Renal cortex interstitium (tissue), 11 donors: Measurements from ENCODE around the gene GALNT7. TPM values are rescaled to one million over a fixed set of nuclear protein-coding genes. Genes with fewer than 3 reads are reported as not detected.

Source experiments
- DNase-seq, 11 donors: peaks; one replicate each; pipeline ENCODE4 v3.0.0-alpha.2; 2013; ENCODE audit warnings: low read depth in 9 of 11, low spot score in 4 of 11; ENCODE audit errors: extremely low read depth in 1 of 11
- polyA plus RNA-seq, 3 donors: library from polyadenylated mRNA; unstranded; fragments of 120-200 nt; gene quantifications; one replicate each; pipeline ENCODE4 v1.2.1, GENCODE V29; 2013; ENCODE audit not compliant: insufficient read length in 3 of 3

Gene GALNT7
- polyA plus RNA-seq, 3 donors = 32.0 to 39.3 (median 38.2) TPM

DNA sequence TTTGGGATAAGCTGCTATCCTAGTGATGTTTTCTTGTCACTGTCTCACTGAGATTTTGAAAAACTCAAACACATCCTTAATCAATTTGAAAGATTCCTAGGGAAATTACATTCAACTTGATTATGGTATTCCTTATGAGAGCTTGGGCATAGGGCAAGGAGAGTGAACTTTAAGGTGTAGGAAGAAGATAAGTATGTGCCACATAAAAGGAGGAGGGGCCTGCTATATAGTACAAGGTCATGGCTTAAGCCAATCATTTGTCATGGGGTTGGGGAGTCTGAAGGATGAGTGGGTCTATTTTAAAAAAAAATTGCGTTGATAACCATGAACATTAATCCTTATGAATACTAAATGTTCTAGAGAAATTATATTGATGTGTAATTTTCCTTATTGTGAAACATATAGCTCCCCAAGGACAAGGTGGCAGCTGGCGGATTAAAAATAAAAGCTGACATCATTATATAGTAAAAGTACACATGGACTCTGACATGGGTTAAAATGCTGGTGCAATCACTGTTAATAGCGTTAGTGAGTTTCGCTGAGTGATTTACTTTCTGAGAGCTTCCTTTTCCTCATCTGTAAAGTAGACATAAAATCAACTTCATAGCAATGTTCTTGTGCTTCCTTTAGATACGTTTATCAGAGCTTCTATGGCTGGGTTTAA, 17.4 kb downstream of the GALNT7 start:
- no peak for DNase-seq

DNA sequence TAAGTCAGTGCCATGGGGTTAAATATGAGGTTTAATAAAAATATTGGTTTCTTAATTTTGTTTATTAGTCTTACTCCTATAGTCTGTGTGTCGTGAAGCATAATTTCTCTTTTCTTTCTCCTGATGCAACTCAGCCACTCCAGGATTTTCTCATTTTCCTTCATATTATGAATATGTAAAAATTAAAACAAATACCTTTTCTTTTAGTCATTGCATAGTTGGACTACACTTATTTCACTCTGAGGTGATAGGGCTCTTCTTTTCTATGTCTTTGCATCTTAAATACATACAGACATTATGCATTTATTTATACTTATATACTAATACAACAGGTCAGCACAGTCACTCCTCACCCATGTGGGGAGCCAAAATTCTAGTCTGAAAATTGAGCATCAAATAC, 19.1 kb downstream of the GALNT7 start:
- no peak for DNase-seq

DNA sequence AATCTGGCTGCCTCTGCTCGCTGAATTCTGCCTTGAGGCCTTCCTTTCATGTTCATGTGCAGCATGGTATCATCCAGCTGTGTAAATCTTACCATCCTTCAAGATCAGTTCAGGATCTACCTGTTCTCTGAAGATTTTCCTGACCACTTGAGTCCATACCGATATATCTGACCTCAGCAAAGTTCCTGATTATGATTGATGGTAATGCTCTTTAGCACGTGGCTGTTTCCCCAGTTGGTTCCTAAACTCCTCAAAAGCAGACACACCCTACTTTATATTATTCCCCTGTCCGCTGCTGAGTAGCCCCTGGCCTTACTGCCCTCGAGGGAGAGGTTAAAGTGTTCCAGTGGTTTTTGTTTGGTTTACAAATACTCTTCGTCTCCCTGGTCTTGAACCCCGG, 20.0 kb downstream of the GALNT7 start:
- DNase-seq = no peak

DNA sequence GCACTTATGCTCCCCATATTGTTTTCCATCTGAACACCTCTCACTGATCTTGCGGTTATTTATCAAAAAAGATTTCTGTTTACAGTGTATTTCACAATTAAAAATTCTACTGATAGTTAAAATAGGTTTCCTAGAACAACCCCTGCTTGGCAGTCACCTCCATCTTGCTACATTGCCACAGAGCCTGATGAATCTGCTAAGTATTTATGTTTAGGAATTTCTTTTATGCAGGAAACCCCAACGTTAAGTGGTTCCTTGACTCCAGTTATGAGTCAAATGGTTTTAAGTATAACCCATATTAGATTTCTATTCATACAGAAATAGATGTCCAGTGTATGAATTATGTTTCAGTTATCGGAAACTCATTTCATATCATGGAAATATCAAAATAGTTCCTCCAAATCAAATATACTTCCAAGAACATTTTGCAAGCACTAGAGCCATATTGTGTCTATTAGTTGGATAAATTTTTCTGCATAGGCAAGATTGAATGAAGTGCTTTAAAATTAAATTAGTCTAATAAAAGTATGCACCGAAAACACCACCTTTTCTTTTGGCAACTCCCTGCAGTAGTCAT, 20.6 kb downstream of the GALNT7 start:
- no peak for DNase-seq

DNA sequence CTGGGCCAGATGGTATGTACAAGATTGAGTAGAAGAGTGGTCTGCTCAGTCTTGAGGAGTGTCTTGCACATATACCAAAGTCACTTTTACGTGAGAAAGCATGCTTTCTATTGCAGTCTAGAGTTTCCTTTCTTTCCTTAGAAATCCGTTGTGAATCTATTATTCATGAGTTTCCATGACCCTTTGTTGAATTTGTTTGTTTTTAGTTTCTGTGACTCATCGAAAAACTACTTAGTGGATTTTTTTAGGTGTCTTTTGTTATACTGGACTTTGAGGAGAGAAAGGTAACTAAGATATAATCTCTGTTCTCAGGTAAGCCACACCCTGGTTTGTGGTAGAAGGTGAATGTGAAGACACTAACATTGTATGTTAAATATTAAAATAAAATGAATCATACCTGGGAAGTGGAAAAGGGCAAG, 23.0 kb downstream of the GALNT7 start:
- no peak for DNase-seq

GRCh38 chr4:173192375-173193162, 24.0 kb downstream of the GALNT7 start:
- DNase-seq = no peak

DNA sequence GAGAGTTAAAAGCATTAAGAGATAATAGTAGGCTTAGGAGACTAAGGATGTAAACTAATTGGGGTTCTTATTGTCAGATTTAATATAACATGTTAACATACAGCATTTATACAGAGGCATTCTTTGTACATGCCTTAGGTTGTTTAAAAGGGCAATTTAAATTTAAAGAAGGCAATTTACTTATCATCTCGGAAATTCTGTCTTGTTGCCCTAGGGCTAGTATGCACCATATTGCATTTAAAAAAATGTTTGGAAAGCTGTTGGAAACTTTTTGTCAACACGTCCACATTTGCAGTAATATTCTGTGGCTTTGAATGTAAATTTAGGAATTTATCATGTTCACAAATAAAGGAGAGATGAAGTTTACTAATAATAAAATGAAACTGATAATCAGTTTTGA, 25.5 kb downstream of the GALNT7 start:
- no peak for DNase-seq

GRCh38 chr4:173195109-173195508, 26.5 kb downstream of the GALNT7 start:
- DNase-seq = no peak

- DNase-seq = no peak
Measured at GRCh38 chr4:173199553-173199952, 30.9 kb downstream of the GALNT7 start.

- no peak for DNase-seq
Measured at GRCh38 chr4:173200103-173200884, 31.7 kb downstream of the GALNT7 start.

- DNase-seq = no peak
Measured at GRCh38 chr4:173202395-173202794, 33.8 kb downstream of the GALNT7 start.

GRCh38 chr4:173205656-173206055, 37.0 kb downstream of the GALNT7 start:
- DNase-seq = no peak

- DNase-seq = no peak
Measured at GRCh38 chr4:173208420-173208819, 39.8 kb downstream of the GALNT7 start.

DNA sequence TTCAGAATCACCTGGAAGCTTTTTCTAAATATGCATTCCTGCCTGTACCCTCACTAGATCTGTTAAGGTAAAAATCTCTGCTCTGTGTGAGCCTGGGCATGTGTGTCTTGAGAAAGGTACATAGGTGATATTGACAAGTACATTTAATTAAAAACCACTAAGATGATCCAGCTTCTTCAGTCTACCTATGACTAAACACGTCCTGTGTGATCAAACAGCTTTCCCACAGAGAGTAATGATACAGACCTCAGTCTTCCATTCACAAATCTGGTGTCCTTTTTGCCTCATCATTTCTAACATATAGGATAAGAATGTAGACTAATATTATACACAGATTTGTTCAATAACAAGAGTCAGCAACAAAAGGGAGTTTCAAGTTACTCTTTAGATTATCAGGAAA, 42.6 kb downstream of the GALNT7 start:
- DNase-seq = no peak

DNA sequence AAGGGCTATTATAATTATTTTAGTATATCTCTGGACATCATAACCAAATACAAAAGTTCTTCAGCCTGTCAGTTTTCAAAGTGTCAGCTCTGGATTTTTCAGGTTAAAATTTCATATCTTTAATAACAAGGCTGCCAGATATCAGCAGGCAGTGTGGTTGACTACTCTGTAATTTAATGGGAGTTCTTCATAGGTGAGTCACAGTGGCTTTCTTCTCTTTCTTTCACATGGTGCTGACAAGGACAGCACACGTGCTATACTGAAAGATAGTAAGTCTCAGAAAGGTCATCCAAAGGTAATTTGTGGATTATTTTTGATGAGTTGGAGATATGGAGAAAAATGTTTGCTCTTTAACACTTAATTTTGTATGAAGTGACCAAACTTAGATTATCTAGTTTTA, 43.2 kb downstream of the GALNT7 start:
- no peak for DNase-seq

DNA sequence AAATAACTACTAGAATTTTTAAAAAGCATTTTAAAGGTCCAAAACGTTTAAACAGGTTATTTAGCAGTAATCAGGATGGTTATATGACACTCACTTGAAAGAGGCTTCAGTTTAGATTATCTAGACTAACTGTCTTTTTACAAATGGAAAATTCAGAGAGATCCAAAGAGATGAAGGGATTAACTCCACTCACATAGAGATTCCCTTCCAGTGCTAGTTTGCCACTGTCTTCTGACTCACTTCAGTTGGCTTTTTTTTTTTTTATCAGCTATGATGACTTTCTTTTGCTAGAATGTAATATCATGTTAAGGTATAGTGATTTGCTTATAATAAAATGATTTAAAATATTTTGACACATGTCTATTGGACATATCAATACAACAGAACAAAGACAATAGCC, 43.8 kb downstream of the GALNT7 start:
- no peak for DNase-seq

DNA sequence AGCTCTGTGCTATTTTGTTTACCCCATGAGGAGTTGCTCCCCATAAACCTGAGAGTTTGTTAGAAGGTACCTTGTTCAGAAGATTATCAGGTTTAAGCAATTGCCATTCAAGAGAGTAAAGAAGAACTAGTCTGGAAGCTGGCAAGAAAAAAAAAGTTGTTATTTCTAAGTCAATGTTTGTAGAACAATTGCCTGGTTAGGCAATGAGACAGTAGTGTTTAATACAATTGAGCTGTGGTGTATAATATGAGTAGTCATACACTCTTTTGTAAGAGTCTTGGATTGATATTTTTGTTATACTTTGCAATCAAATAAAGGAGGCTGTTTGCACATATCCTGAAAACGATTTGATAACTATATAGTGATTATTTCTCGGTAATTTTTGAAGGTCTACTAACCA, 44.7 kb downstream of the GALNT7 start:
- no peak for DNase-seq

DNA sequence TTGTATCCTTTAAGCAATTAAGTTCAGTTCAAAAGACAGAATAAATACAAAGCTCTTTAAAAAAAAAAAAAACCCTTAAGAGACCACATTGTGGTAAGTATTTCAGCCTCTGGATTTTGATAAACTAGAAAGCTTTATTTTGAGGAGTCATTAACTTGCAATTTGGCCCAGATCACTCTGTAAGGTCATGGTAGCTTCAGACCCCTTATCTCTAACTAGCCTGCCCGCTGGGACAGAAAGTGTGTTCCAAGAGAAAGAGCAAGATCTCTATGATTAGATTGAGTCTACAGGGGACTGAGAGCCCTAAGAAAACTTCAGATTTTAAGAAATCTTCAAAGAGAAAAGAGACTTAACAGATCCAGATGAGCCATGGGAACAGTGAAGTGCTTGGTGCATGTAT, 45.6 kb downstream of the GALNT7 start:
- DNase-seq = no peak

GRCh38 chr4:173214661-173215060, 46.0 kb downstream of the GALNT7 start:
- no peak for DNase-seq

GRCh38 chr4:173217075-173217474, 48.5 kb downstream of the GALNT7 start:
- DNase-seq = no peak
